Measurements from ENCODE around the gene DEPDC7. TPM values are rescaled to one million over a fixed set of nuclear protein-coding genes. Genes with fewer than 3 reads are reported as not detected.

The DEPDC7 gene
- total and polyA plus RNA-seq, 2 of the 13 experiments (the other 11 are each of a cell fraction or from before 2014, with no cell fraction given): 17.3 to 33.3 TPM

GRCh38 chr11:33039274-33040032, 23.8 kb downstream of the DEPDC7 start, which contains the start of gene TCP11L1 (continued):
- TF ChIP-seq, protein P1, sequence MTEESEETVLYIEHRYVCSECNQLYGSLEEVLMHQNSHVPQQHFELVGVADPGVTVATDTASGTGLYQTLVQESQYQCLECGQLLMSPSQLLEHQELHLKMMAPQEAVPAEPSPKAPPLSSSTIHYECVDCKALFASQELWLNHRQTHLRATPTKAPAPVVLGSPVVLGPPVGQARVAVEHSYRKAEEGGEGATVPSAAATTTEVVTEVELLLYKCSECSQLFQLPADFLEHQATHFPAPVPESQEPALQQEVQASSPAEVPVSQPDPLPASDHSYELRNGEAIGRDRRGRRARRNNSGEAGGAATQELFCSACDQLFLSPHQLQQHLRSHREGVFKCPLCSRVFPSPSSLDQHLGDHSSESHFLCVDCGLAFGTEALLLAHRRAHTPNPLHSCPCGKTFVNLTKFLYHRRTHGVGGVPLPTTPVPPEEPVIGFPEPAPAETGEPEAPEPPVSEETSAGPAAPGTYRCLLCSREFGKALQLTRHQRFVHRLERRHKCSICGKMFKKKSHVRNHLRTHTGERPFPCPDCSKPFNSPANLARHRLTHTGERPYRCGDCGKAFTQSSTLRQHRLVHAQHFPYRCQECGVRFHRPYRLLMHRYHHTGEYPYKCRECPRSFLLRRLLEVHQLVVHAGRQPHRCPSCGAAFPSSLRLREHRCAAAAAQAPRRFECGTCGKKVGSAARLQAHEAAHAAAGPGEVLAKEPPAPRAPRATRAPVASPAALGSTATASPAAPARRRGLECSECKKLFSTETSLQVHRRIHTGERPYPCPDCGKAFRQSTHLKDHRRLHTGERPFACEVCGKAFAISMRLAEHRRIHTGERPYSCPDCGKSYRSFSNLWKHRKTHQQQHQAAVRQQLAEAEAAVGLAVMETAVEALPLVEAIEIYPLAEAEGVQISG (CRISPR knock-in tag; IDR thresholded peaks at IDR 0.05): peak; percentile 93
- no peak; the same call in 1 of the 2 replicates for TF ChIP-seq GABPA (IDR thresholded peaks at IDR 0.05; ENCODE audit: low read depth, low read length)
- TF ChIP-seq GABPA (CRISPR knock-in tag; IDR thresholded peaks at IDR 0.05; ENCODE audit: low read depth): peak; percentile 73; the same call in 1 of the 2 replicates
- peak in 1 of 2 experiments; percentile 55; a peak in 1 of 4 replicates for TF ChIP-seq ATF4 (CRISPR knock-in tag; IDR thresholded peaks at IDR 0.05)
- TF ChIP-seq ZNF615 (CRISPR knock-in tag; IDR thresholded peaks at IDR 0.05; ENCODE audit: borderline replicate concordance): no peak
- TF ChIP-seq TGIF2 (CRISPR knock-in tag; IDR thresholded peaks at IDR 0.05): no peak; the same call in 1 of the 2 replicates
- TF ChIP-seq ZNF264 (CRISPR knock-in tag; IDR thresholded peaks at IDR 0.05): peak; percentile 13; the same call in 1 of the 2 replicates
- TF ChIP-seq CBX2 (IDR thresholded peaks at IDR 0.05; ENCODE audit: low read depth, low read length): no peak
- TF ChIP-seq CBX2 (CRISPR knock-in tag; IDR thresholded peaks at IDR 0.05; ENCODE audit: low read depth): no peak
- no peak for TF ChIP-seq TBL1XR1 (IDR thresholded peaks at IDR 0.05; ENCODE audit: borderline replicate concordance, low read length, partially characterized antibody)
- TF ChIP-seq, protein P2, sequence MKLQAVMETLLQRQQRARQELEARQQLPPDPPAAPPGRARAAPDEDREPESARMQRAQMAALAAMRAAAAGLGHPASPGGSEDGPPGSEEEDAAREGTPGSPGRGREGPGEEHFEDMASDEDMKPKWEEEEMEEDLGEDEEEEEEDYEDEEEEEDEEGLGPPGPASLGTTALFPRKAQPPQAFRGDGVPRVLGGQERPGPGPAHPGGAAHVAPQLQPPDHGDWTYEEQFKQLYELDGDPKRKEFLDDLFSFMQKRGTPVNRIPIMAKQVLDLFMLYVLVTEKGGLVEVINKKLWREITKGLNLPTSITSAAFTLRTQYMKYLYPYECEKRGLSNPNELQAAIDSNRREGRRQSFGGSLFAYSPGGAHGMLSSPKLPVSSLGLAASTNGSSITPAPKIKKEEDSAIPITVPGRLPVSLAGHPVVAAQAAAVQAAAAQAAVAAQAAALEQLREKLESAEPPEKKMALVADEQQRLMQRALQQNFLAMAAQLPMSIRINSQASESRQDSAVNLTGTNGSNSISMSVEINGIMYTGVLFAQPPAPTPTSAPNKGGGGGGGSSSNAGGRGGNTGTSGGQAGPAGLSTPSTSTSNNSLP (IDR thresholded peaks at IDR 0.05; ENCODE audit: low read depth, low read length): no peak
- 0 out of 2 replicates have a peak, but pooled peaks have one; percentile 29 for TF ChIP-seq ZSCAN25 (CRISPR knock-in tag; IDR thresholded peaks at IDR 0.05)
- TF ChIP-seq ZFX (CRISPR knock-in tag; IDR thresholded peaks at IDR 0.05; ENCODE audit: low read depth): peak; percentile 85
- no peak for TF ChIP-seq ZNF496 (CRISPR knock-in tag; IDR thresholded peaks at IDR 0.05; ENCODE audit: insufficient replicate concordance)
- peak; percentile 58 for TF ChIP-seq HES4 (CRISPR knock-in tag; IDR thresholded peaks at IDR 0.05; ENCODE audit: borderline replicate concordance)
- no peak for TF ChIP-seq PRMT3 (CRISPR knock-in tag; IDR thresholded peaks at IDR 0.05; ENCODE audit: borderline replicate concordance, low read depth)
- TF ChIP-seq, protein P3, sequence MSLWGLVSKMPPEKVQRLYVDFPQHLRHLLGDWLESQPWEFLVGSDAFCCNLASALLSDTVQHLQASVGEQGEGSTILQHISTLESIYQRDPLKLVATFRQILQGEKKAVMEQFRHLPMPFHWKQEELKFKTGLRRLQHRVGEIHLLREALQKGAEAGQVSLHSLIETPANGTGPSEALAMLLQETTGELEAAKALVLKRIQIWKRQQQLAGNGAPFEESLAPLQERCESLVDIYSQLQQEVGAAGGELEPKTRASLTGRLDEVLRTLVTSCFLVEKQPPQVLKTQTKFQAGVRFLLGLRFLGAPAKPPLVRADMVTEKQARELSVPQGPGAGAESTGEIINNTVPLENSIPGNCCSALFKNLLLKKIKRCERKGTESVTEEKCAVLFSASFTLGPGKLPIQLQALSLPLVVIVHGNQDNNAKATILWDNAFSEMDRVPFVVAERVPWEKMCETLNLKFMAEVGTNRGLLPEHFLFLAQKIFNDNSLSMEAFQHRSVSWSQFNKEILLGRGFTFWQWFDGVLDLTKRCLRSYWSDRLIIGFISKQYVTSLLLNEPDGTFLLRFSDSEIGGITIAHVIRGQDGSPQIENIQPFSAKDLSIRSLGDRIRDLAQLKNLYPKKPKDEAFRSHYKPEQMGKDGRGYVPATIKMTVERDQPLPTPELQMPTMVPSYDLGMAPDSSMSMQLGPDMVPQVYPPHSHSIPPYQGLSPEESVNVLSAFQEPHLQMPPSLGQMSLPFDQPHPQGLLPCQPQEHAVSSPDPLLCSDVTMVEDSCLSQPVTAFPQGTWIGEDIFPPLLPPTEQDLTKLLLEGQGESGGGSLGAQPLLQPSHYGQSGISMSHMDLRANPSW (CRISPR knock-in tag; IDR thresholded peaks at IDR 0.05; ENCODE audit: borderline replicate concordance): no peak
- no peak for TF ChIP-seq RFX5 (IDR thresholded peaks at IDR 0.05; ENCODE audit: low read depth, low read length)
- no peak for TF ChIP-seq MAFF (IDR thresholded peaks at IDR 0.05; ENCODE audit: low read depth, low read length)
- TF ChIP-seq XRCC5 (optimal IDR thresholded peaks at IDR 0.05; ENCODE audit: low read length): peak; percentile 51
- TF ChIP-seq ZNF326 (CRISPR knock-in tag; IDR thresholded peaks at IDR 0.05; ENCODE audit: borderline replicate concordance): no peak
- TF ChIP-seq DR1 (CRISPR knock-in tag; IDR thresholded peaks at IDR 0.05): peak; percentile 66
